SK-N-SH treated with all-trans-retinoic acid at 6 μM for 48 hours (cell line): Measurements from ENCODE around the gene SPEF1.

Experiments
- ATAC-seq: fragments of 200-7000 bp; cut with Tn5 transposase; 3 replicates; pipeline ENCODE4 v1.9.1; 2020; ENCODE audit warnings: mild to moderate bottlenecking, moderate library complexity
- ARNTL ChIP-seq: fragments of 450-650 bp; formaldehyde crosslinking; IDR thresholded peaks from 2 replicates; pipeline ENCODE4 v1.5.0; 2020; ENCODE audit warnings: low read depth, mild to moderate bottlenecking, moderate library complexity, borderline replicate concordance
- BACH2 ChIP-seq: fragments of 250-450 bp; sonication (Bioruptor Pico); IDR thresholded peaks from 2 replicates; pipeline ENCODE4 v1.9.0; 2021; ENCODE audit warnings: mild to moderate bottlenecking, borderline replicate concordance
- CSDC2 ChIP-seq: fragments of 250-450 bp; sonication (Bioruptor Pico); IDR thresholded peaks from 2 replicates; pipeline ENCODE4 v1.5.0; 2020; ENCODE audit warnings: mild to moderate bottlenecking, moderate library complexity
- CSRNP3 ChIP-seq: fragments of 250-450 bp; sonication (Bioruptor Pico); IDR thresholded peaks from 2 replicates; pipeline ENCODE4 v1.5.1; 2021; ENCODE audit warnings: mild to moderate bottlenecking, moderate library complexity
- GLIS3 ChIP-seq: fragments of 250-450 bp; sonication (Bioruptor Pico); IDR thresholded peaks from 2 replicates; pipeline ENCODE4 v1.5.0; 2020; ENCODE audit warnings: mild to moderate bottlenecking, moderate library complexity
- ISL1 ChIP-seq: fragments of 250-450 bp; sonication (Bioruptor Pico); IDR thresholded peaks from 2 replicates; pipeline ENCODE4 v2.1.2; 2022; ENCODE audit warnings: mild to moderate bottlenecking, moderate library complexity
- PATZ1 ChIP-seq: fragments of 250-450 bp; sonication (Bioruptor Pico); IDR thresholded peaks from 2 replicates; pipeline ENCODE4 v1.8.0; 2020; ENCODE audit warnings: mild to moderate bottlenecking, moderate library complexity, borderline replicate concordance
- POU6F1 ChIP-seq: fragments of 250-450 bp; sonication (Bioruptor Pico); IDR thresholded peaks from 2 replicates; pipeline ENCODE4 v1.8.0; 2021; ENCODE audit warnings: low read depth, mild to moderate bottlenecking, moderate library complexity, borderline replicate concordance
- PPARA ChIP-seq: fragments of 250-450 bp; sonication (Bioruptor Pico); IDR thresholded peaks from 2 replicates; pipeline ENCODE4 v1.5.0; 2020; ENCODE audit warnings: mild to moderate bottlenecking, borderline replicate concordance
- SNAI2 ChIP-seq: fragments of 250-450 bp; sonication (Bioruptor Pico); IDR thresholded peaks from 2 replicates; pipeline ENCODE4 v1.5.0; 2020; ENCODE audit warnings: mild to moderate bottlenecking, moderate library complexity
- TCF4 ChIP-seq: fragments of 250-450 bp; sonication (Bioruptor Pico); IDR thresholded peaks from 2 replicates; pipeline ENCODE4 v1.8.0; 2021; ENCODE audit warnings: mild to moderate bottlenecking, moderate library complexity, borderline replicate concordance
- TOX ChIP-seq: fragments of 250-450 bp; sonication (Bioruptor Pico); IDR thresholded peaks from 2 replicates; pipeline ENCODE4 v1.8.0; 2021; ENCODE audit warnings: mild to moderate bottlenecking, moderate library complexity, borderline replicate concordance
- TSHZ2 ChIP-seq: fragments of 250-450 bp; sonication (Bioruptor Pico); IDR thresholded peaks from 2 replicates; pipeline ENCODE4 v1.5.0; 2020; ENCODE audit warnings: mild to moderate bottlenecking, moderate library complexity
- ZC3H10 ChIP-seq: fragments of 250-450 bp; sonication (Bioruptor Pico); IDR thresholded peaks from 2 replicates; pipeline ENCODE4 v1.5.1; 2021; ENCODE audit warnings: mild to moderate bottlenecking, moderate library complexity
- ZFP3 ChIP-seq: fragments of 250-450 bp; sonication (Bioruptor Pico); IDR thresholded peaks from 2 replicates; pipeline ENCODE4 v1.5.0; 2020; ENCODE audit warnings: mild to moderate bottlenecking, moderate library complexity
- ZFP30 ChIP-seq: fragments of 450-650 bp; formaldehyde crosslinking; IDR thresholded peaks from 2 replicates; pipeline ENCODE4 v1.5.0; 2022; ENCODE audit warnings: mild to moderate bottlenecking, moderate library complexity
- ZNF565 ChIP-seq: fragments of 450-650 bp; formaldehyde crosslinking; conservative IDR thresholded peaks from 2 replicates; pipeline ENCODE4 v1.5.0; 2020; ENCODE audit warnings: low read depth, mild to moderate bottlenecking, moderate library complexity
- ZNF70 ChIP-seq: fragments of 450-650 bp; formaldehyde crosslinking; IDR thresholded peaks from 2 replicates; pipeline ENCODE4 v1.5.0; 2020; ENCODE audit warnings: mild to moderate bottlenecking, moderate library complexity
- ZNF8 ChIP-seq: fragments of 450-650 bp; formaldehyde crosslinking; IDR thresholded peaks from 2 replicates; pipeline ENCODE4 v1.5.0; 2020; ENCODE audit warnings: mild to moderate bottlenecking, moderate library complexity
- TF ChIP-seq, protein P1 (sequence below): fragments of 250-450 bp; sonication (Bioruptor Pico); IDR thresholded peaks from 2 replicates; pipeline ENCODE4 v1.5.1; 2020; ENCODE audit warnings: low read depth, mild to moderate bottlenecking, moderate library complexity

Gene SPEF1

GRCh38 chr20:3739926-3740451, 41.3 kb downstream of the SPEF1 start:
- no peak; the same call in 2 of the 3 replicates for ATAC-seq
- no peak for TF ChIP-seq PPARA
- TF ChIP-seq TOX (CRISPR knock-in tag): no peak
- TF ChIP-seq ARNTL: no peak
- TF ChIP-seq ZFP30 (CRISPR knock-in tag): no peak
- TF ChIP-seq TSHZ2 (CRISPR knock-in tag): no peak
- TF ChIP-seq BACH2: no peak
- no peak for TF ChIP-seq TCF4
- no peak for TF ChIP-seq GLIS3 (CRISPR knock-in tag)
- no peak for TF ChIP-seq POU6F1 (CRISPR knock-in tag)
- TF ChIP-seq, protein P1, sequence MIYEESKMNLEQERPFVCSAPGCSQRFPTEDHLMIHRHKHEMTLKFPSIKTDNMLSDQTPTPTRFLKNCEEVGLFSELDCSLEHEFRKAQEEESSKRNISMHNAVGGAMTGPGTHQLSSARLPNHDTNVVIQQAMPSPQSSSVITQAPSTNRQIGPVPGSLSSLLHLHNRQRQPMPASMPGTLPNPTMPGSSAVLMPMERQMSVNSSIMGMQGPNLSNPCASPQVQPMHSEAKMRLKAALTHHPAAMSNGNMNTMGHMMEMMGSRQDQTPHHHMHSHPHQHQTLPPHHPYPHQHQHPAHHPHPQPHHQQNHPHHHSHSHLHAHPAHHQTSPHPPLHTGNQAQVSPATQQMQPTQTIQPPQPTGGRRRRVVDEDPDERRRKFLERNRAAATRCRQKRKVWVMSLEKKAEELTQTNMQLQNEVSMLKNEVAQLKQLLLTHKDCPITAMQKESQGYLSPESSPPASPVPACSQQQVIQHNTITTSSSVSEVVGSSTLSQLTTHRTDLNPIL: no peak
- no peak for TF ChIP-seq ZC3H10 (CRISPR knock-in tag)
- no peak for TF ChIP-seq ISL1 (CRISPR knock-in tag)
- no peak for TF ChIP-seq SNAI2

DNA sequence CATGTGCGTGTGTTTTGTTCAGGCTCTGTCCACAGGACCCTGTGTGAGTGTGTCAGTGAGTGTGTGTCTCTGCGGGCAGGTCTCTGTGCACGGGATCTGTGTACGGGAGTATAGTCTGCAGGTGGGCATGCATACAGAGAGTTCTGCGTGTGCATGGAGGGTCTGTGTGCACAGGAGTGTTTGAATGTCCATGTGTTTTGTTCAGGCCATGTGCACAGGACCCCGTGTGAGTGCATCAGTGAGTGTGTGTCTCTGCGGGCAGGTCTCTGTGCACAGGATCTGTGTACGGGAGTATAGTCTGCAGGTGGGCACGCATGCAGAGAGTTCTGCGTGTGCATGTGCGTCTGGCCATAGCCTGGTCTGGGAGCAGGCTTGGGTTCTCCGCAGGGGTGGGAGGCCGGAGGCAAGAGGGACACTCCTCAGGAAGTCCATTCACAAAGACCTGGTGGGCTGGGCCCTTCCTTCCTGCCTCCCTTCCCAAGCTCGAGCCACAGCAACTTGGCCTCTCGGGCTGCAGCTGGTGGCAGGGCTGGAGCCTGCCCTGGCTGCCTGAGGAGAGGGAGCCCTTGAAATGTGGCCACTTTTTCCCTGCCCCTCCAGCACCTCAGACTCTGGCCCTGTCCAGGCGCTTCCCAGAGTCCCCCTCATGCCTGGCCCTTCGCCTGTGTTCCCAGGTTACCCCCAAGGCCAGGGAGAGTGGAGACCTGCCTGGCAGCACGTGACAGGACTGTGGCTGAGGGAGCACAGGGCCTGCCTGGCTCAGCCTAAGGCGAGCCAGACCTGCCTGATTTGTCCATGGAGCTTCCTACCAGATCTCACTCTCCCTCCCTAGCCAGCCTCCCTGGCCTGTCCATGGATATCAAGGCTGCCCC, 42.0 kb downstream of the SPEF1 start:
- TF ChIP-seq ZNF70 (CRISPR knock-in tag) (no peak), POU6F1 (CRISPR knock-in tag) (no peak), GLIS3 (CRISPR knock-in tag) (no peak), ZFP30 (CRISPR knock-in tag) (no peak), CSDC2 (CRISPR knock-in tag) (no peak), ZNF565 (no peak), BACH2 (no peak), TCF4 (no peak), TOX (CRISPR knock-in tag) (no peak), CSRNP3 (CRISPR knock-in tag) (no peak), SNAI2 (no peak), ZC3H10 (CRISPR knock-in tag) (no peak), ZFP3 (CRISPR knock-in tag) (no peak), PATZ1 (CRISPR knock-in tag) (no peak), ZNF8 (CRISPR knock-in tag) (no peak), ARNTL (no peak)
- TF ChIP-seq, protein P1: no peak

More for the DNA sequence above, 42.0 kb downstream of the SPEF1 start:
- ATAC-seq: peak; percentile 42
